Smooth muscle cell (in vitro differentiated cells): ENCODE results near the gene AGAP1. TPM values are rescaled to one million over a fixed set of nuclear protein-coding genes. Genes with fewer than 3 reads are reported as not detected.

Source experiments
- DNase-seq: peaks from one replicate; lab custom pipeline; 2025; ENCODE audit not compliant: unreplicated experiment; lab: John Stamatoyannopoulos, UW
- H2AFZ ChIP-seq: fragments of 200-600 bp; sonication (generic); 2 replicates; pipeline ENCODE4 v1.6.0; 2016; ENCODE audit warnings: antibody characterized with exemption, low read depth, mild to moderate bottlenecking
- H3F3A ChIP-seq: fragments of 200-600 bp; sonication (generic); 2 replicates; pipeline ENCODE4 v1.6.0; 2017; ENCODE audit warnings: antibody characterized with exemption, low read depth
- H3K27ac ChIP-seq: fragments of 200-600 bp; sonication (generic); 2 replicates; pipeline ENCODE4 v1.5.1; 2016; ENCODE audit warnings: low read depth, mild to moderate bottlenecking
- H3K27me3 ChIP-seq: fragments of 200-600 bp; sonication (generic); 2 replicates; pipeline ENCODE4 v1.6.1; 2016; ENCODE audit warnings: low read depth, mild to moderate bottlenecking
- H3K36me3 ChIP-seq: fragments of 200-600 bp; sonication (generic); 2 replicates; pipeline ENCODE4 v1.5.1; 2016; ENCODE audit warnings: low read depth
- H3K4me1 ChIP-seq: fragments of 200-600 bp; sonication (generic); 2 replicates; pipeline ENCODE4 v1.5.1; 2016; ENCODE audit warnings: low read depth
- H3K4me2 ChIP-seq: fragments of 200-600 bp; sonication (generic); 2 replicates; pipeline ENCODE4 v1.6.0; 2016; ENCODE audit warnings: mild to moderate bottlenecking
- H3K4me3 ChIP-seq: fragments of 200-600 bp; sonication (generic); 2 replicates; pipeline ENCODE4 v1.5.1; 2016; ENCODE audit warnings: mild to moderate bottlenecking
- H3K79me2 ChIP-seq: fragments of 200-600 bp; sonication (generic); 2 replicates; pipeline ENCODE4 v1.6.0; 2016; ENCODE audit warnings: low read depth, mild to moderate bottlenecking
- H3K9ac ChIP-seq: fragments of 200-600 bp; sonication (generic); 2 replicates; pipeline ENCODE4 v1.6.0; 2016; ENCODE audit warnings: low read depth
- H3K9me3 ChIP-seq: fragments of 200-600 bp; sonication (generic); replicated peaks from 2 replicates; pipeline ENCODE4 v1.5.1; 2016; ENCODE audit warnings: low read depth
- H4K20me1 ChIP-seq: fragments of 200-600 bp; sonication (generic); 2 replicates; pipeline ENCODE4 v1.6.0; 2016; ENCODE audit warnings: low read depth
- CTCF ChIP-seq: fragments of 200-600 bp; sonication (generic); IDR thresholded peaks from 2 replicates; pipeline ENCODE4 v1.5.1; 2017; ENCODE audit warnings: borderline replicate concordance, mild to moderate bottlenecking, antibody characterized with exemption; ENCODE audit not compliant: insufficient read depth, poor library complexity, severe bottlenecking
- WGBS: methylation state at CpG from one replicate; pipeline ENCODE4 v1.1.7; 2016; ENCODE audit warnings: low lambda C conversion rate; 5-methylcytosine and 5-hydroxymethylcytosine counted together
- polyA plus RNA-seq: library from polyadenylated mRNA; unstranded; fragments of >200 nt; fragmentation: Nextera tagmentation; extraction: Ambion mirVana; gene quantifications from 2 replicates; pipeline ENCODE4 v1.2.1, GENCODE V29; 2016
- total RNA-seq: library from RNA; depleted of rRNA; stranded (reverse); fragments of >200 nt; gene quantifications from 2 replicates; pipeline ENCODE4 v1.2.3, GENCODE V29; 2014

The AGAP1 gene
- total and polyA plus RNA-seq, 2 experiments from 2014 or later: 3.9 to 9.8 TPM

DNA sequence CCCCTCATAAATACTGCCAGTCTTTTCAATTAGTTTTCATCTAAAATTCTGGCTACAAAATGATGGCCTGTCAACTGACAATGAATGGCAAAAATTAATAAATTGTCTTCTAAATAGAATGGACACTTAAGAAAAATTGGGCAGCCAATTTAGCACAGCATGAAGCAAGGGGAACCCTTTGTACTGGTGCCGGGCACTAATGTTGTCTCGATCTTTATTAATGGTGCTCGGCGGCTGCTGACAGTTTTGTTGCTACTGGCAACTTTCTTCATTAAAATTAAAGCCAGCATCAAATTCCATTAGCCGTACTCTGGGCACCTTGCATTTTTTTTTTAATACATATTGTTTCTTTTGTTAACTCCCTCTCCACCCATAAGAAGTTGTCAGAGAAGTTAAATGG is 365.0 kb downstream of the AGAP1 start:
- WGBS: 92% methylated on average over 5 of the region's 5 CpGs
- H3K9me3 ChIP-seq: no peaks in the 10 kb centered on the region
- H2AFZ ChIP-seq: no peak overlapping the region
- no peak overlapping the region for H3K9ac ChIP-seq
- no peak overlapping the region for H3K4me3 ChIP-seq
- no peaks in the 10 kb centered on the region for H3K4me1 ChIP-seq
- H3K4me2 ChIP-seq: no peak overlapping the region
- no peak for TF ChIP-seq CTCF
- no peak for DNase-seq
- H3K27me3 ChIP-seq: no peaks in the 10 kb centered on the region
- H3K36me3 ChIP-seq: no peaks in the 10 kb centered on the region
- H3F3A ChIP-seq: no peaks in the 10 kb centered on the region
- H4K20me1 ChIP-seq: peaks cover 7% of the 10 kb centered on the region
- no peaks in the 10 kb centered on the region for H3K79me2 ChIP-seq
- H3K27ac ChIP-seq: no peak overlapping the region

- Histone ChIP-seq H4K20me1 (peaks cover 3% of the 10 kb centered on the region), H3K36me3 (no peaks in the 10 kb centered on the region), H3K27me3 (no peaks in the 10 kb centered on the region), H3F3A (no peaks in the 10 kb centered on the region), H3K4me3 (no peak overlapping the region), H3K4me2 (no peak overlapping the region), H3K79me2 (no peaks in the 10 kb centered on the region), H3K27ac (no peak overlapping the region), H2AFZ (no peak overlapping the region), H3K9ac (no peak overlapping the region), H3K9me3 (no peaks in the 10 kb centered on the region), H3K4me1 (no peaks in the 10 kb centered on the region)
- 93% methylated on average over 8 of the region's 8 CpGs for WGBS
- no peak for DNase-seq
- TF ChIP-seq CTCF: no peak
These were observed 365.8 kb downstream of the AGAP1 start for GRCh38 chr2:235859651-235860050.

GRCh38 chr2:235860111-235860510 is 366.3 kb downstream of the AGAP1 start:
- Histone ChIP-seq H3K4me2 (no peak overlapping the region), H3K4me1 (no peaks in the 10 kb centered on the region), H3K27ac (no peak overlapping the region), H3K4me3 (no peak overlapping the region), H3K36me3 (no peaks in the 10 kb centered on the region), H3K79me2 (no peaks in the 10 kb centered on the region), H3K27me3 (no peaks in the 10 kb centered on the region), H3K9ac (no peak overlapping the region), H2AFZ (no peak overlapping the region), H4K20me1 (peaks cover 3% of the 10 kb centered on the region), H3K9me3 (no peaks in the 10 kb centered on the region), H3F3A (no peaks in the 10 kb centered on the region)
- WGBS: 90% methylated on average over 5 of the region's 5 CpGs
- no peak for DNase-seq
- TF ChIP-seq CTCF: no peak

- H4K20me1 ChIP-seq: peaks cover 3% of the 10 kb centered on the region
- no peak for DNase-seq
- no peaks in the 10 kb centered on the region for H3K27me3 ChIP-seq
- H2AFZ ChIP-seq: no peak overlapping the region
- H3K9me3 ChIP-seq: no peaks in the 10 kb centered on the region
- no peak overlapping the region for H3K27ac ChIP-seq
- no peak overlapping the region for H3K9ac ChIP-seq
- no peak overlapping the region for H3K4me2 ChIP-seq
- no peak for TF ChIP-seq CTCF
- no peaks in the 10 kb centered on the region for H3K79me2 ChIP-seq
- no peak overlapping the region for H3K4me3 ChIP-seq
- WGBS: 95% methylated on average over 3 of the region's 3 CpGs
- H3K36me3 ChIP-seq: no peaks in the 10 kb centered on the region
- no peaks in the 10 kb centered on the region for H3F3A ChIP-seq
- H3K4me1 ChIP-seq: no peaks in the 10 kb centered on the region
These were observed 367.0 kb downstream of the AGAP1 start for GRCh38 chr2:235860871-235861270.
